ENCODE data around the gene PPP2R1B. TPM values are rescaled to one million over a fixed set of nuclear protein-coding genes. Genes with fewer than 3 reads are reported as not detected.
"Not testable (repeated sequence)": the region's sequence is repeated elsewhere in the genome, so short reads cannot be mapped to it uniquely, and the experiment has no call there.

PPP2R1B gene
- polyA plus RNA-seq, 1 experiment = 20.7 TPM

DNA sequence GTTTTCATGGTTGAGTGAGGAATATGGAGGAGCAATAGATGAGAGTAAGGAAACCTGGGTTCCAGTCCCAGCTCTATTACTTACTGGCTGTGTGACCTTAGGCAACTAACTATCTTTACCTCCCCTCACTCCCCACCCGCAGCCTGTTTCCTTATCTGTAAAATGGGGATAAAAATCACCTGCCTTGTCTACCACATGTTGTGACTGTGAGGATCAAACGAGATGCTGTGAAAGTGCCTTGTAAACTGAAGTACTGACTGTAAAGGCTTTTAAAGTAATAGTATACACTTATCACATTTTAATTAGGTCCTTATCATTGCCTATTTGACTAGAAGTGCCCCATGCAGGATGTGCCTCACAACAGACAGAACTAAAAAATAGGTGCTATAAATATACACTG, 18.9 kb upstream of the PPP2R1B start:
- TF ChIP-seq, protein P1, sequence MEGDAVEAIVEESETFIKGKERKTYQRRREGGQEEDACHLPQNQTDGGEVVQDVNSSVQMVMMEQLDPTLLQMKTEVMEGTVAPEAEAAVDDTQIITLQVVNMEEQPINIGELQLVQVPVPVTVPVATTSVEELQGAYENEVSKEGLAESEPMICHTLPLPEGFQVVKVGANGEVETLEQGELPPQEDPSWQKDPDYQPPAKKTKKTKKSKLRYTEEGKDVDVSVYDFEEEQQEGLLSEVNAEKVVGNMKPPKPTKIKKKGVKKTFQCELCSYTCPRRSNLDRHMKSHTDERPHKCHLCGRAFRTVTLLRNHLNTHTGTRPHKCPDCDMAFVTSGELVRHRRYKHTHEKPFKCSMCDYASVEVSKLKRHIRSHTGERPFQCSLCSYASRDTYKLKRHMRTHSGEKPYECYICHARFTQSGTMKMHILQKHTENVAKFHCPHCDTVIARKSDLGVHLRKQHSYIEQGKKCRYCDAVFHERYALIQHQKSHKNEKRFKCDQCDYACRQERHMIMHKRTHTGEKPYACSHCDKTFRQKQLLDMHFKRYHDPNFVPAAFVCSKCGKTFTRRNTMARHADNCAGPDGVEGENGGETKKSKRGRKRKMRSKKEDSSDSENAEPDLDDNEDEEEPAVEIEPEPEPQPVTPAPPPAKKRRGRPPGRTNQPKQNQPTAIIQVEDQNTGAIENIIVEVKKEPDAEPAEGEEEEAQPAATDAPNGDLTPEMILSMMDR (IDR thresholded peaks at IDR 0.05; ENCODE audit: insufficient read depth, low read depth, low read length) = no peak
- no peaks in the 10 kb centered on the region for H3K36me3 ChIP-seq (ENCODE audit: control insufficient read depth, insufficient read depth, low read length)
- no peak for DNase-seq (ENCODE audit: low read depth)
- no peak overlapping the region for H3K4me3 ChIP-seq (ENCODE audit: low read depth, low read length)
- H3K27me3 ChIP-seq (ENCODE audit: control insufficient read depth, insufficient read depth, low read length) = no peaks in the 10 kb centered on the region
- POLR2A ChIA-PET = no interaction called here
- CTCF ChIA-PET = interaction anchor here (1.7 to 3.0 kb wide), 3 partner anchors 55 to 57 kb away, joined by 4 to 14 read pairs (median 5); no protein-coding TSS in a partner anchor

DNA sequence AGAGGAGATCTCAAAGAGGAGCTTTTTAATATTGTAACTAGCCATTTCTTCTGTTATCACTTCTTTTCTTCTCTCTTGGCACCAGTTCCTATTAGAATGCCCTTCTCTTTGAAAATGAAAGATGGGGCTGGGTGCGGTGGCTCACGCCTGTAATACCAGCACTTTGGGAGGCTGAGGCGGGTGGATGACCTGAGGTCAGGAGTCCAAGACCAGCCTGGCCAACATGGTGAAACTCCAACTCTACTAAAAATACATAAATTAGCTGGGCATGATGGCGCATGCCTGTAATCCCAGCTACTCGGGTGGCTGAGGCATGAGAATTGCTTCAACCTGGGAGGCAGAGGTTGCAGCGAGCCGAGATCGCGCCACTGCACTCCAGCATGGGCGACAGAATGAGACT, 18.1 kb upstream of the PPP2R1B start:
- H3K27me3 ChIP-seq (ENCODE audit: control insufficient read depth, insufficient read depth, low read length); H3K4me3 ChIP-seq (ENCODE audit: low read depth, low read length); DNase-seq (ENCODE audit: low read depth); POLR2A ChIA-PET; H3K36me3 ChIP-seq (ENCODE audit: control insufficient read depth, insufficient read depth, low read length): not testable (repeated sequence)
- CTCF ChIA-PET = interaction anchor here (1.7 to 3.0 kb wide), 2 partner anchors 56 to 58 kb away, joined by 4 to 14 read pairs; no protein-coding TSS in a partner anchor

DNA sequence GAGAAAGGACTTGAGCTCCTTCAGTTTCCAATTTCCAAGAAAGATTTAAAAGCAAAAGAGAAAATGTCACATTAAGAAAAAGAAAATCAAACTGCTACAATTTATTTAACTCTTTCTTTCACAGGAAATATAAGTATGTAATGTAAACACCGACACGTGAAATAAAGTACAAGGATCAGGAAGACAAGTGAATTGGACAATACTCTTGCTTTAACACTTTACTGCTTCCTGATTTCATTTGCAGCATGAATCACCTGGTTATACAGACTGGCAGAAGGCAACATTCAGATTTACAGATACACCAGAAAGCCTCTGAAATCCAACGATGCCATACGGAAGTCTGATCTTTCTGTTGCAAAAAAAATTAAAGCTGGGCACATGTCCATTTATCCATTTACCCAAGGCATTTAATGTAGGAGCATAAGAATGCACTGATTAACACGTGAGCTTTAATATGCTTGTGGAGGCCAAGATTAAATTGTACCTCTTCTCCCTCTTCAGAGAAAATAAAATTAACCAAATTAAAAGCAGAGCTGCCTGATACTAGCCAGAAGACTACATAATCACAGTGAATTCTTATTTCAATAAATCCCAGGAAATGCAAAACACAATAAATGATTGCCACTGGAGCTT, 16.0 kb upstream of the PPP2R1B start:
- ChIA-PET CTCF (interaction anchor here (3.0 kb wide), 1 partner anchor 60 kb away, joined by 14 read pairs; no protein-coding TSS in a partner anchor), POLR2A (no interaction called here)
- Histone ChIP-seq H3K4me3 (ENCODE audit: low read depth, low read length) (no peak overlapping the region), H3K27me3 (ENCODE audit: control insufficient read depth, insufficient read depth, low read length) (no peaks in the 10 kb centered on the region), H3K36me3 (ENCODE audit: control insufficient read depth, insufficient read depth, low read length) (no peaks in the 10 kb centered on the region)
- no peak for DNase-seq (ENCODE audit: low read depth)
- TF ChIP-seq, protein P1 (IDR thresholded peaks at IDR 0.05; ENCODE audit: insufficient read depth, low read depth, low read length) = no peak

GRCh38 chr11:111779118-111779517, 12.9 kb upstream of the PPP2R1B start:
- TF ChIP-seq, protein P1 (IDR thresholded peaks at IDR 0.05; ENCODE audit: insufficient read depth, low read depth, low read length) = no peak
- no peaks in the 10 kb centered on the region for H3K27me3 ChIP-seq (ENCODE audit: control insufficient read depth, insufficient read depth, low read length)
- H3K36me3 ChIP-seq (ENCODE audit: control insufficient read depth, insufficient read depth, low read length) = no peaks in the 10 kb centered on the region
- no peak for DNase-seq (ENCODE audit: low read depth)
- ChIA-PET CTCF (interaction anchor here (0.7 to 4.5 kb wide), 9 partner anchors 17 to 324 kb away, joined by 3 to 41 read pairs (median 7); partner anchors contain the start of gene SIK2), POLR2A (no interaction called here)
- no peak overlapping the region for H3K4me3 ChIP-seq (ENCODE audit: low read depth, low read length)

- no peaks in the 10 kb centered on the region for H3K27me3 ChIP-seq (ENCODE audit: control insufficient read depth, insufficient read depth, low read length)
- H3K4me3 ChIP-seq (ENCODE audit: low read depth, low read length) = no peak overlapping the region
- H3K36me3 ChIP-seq (ENCODE audit: control insufficient read depth, insufficient read depth, low read length) = no peaks in the 10 kb centered on the region
- ChIA-PET CTCF (interaction anchor here (0.6 to 4.5 kb wide), 21 partner anchors 8 to 323 kb away, joined by 3 to 41 read pairs (median 7); partner anchors contain the start of genes PPP2R1B and SIK2), POLR2A (no interaction called here)
- TF ChIP-seq, protein P1 (IDR thresholded peaks at IDR 0.05; ENCODE audit: insufficient read depth, low read depth, low read length) = no peak
- DNase-seq (ENCODE audit: low read depth) = no peak
These were observed 11.9 kb upstream of the PPP2R1B start for GRCh38 chr11:111778047-111778558.

Data from BJ (cell line).